Nucleus accumbens (tissue), 56 donors: ENCODE results near the gene HSD17B12.

Experiments used
- DNase-seq, 56 donors: peaks; one replicate each; lab custom pipeline; 2025; lab: John Stamatoyannopoulos, UW

Gene HSD17B12

DNA sequence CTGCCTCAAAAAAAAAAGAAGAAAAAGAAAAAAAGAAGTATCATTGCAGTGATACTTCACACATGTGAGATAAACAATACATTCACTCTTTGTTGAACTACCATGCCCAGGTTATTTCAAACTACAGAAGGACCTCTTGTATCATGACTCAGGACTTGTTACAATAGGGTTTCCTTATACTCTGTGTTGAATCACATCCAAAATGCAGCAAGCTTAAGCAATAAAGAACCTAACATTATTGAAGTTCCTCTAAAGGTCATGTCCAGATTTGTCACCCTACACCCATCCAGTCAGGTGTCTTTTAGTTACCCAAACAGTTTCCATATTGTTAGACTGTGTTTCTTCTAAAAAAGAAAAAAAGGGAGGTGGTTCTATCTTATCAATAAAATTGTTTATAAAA, 173.2 kb downstream of the HSD17B12 start:
- no peak for DNase-seq

DNA sequence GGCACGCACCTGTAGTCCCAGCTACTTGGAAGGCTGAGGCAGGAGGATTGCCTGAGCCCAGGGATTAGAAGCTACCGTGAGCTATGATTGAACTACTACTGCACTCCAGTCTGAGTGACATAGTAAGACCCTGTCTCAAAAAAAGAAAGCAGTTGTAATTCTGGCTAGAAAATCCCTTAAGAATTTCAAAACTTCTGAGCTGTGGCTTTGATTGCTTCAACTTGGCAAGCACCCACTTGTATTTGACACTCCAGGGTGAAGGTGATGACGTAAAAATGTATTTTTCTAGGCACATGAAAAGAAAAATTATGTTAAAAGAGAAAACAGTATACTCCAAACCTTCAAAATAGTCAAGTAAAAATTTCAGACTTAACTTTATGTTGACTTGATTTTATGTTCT, 176.5 kb downstream of the HSD17B12 start:
- no peak for DNase-seq

DNA sequence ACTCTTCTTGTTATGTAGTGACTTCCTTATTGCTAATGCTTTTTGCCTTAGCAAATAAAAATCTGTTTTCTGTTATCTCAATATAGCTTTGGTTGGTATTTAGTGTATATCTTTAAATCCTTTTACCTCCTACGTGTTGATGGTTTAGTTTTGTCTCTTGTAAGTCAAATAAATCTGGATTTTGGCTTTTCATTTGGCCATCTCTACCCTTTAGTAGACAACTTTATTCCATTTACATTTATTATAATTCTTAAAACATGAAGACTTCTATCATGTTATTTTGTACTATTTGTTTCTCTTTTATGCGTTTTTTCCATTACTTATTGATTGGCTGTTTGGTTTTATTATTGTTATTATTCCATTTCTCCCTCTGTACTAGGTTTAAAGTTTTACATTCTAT, 180.6 kb downstream of the HSD17B12 start:
- DNase-seq, result no peak

DNA sequence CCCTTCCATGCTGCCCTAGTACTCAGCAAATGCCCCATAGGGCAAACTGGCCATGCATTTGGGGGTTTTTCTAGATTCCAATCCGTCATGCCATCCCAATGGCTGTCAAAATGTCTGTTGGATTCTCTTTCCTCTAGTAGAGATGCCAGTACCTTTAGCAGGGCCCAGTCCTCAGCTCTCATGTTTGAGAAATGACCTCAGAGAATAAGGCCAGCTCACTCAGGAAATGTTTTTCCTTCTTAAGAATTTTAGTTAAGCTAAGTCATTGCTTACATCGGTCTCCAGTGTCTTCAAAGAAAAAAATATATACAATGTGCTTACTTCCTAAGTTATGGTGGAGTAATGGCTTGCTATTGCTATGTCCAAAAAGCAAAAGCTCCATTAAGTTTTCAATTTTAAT, 186.0 kb downstream of the HSD17B12 start:
- no peak for DNase-seq

DNA sequence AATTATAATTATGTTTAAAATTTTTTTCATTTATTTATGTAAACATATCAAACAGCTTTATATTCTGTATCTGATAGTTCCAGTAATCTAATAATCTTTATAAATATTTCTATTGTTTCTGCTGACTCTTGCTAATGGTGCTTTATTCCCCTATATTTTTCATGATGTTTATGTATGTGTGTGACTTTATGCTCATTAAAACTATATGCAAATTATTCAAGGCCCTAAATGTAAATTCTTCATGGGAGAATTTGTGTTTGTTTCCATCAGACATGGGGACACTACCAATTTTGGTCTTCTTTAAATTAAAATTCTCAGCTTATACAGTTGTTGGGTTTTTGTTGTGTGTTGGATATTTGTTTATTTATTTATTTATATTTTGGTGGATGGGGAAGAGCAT, 186.4 kb downstream of the HSD17B12 start:
- no peak for DNase-seq

DNA sequence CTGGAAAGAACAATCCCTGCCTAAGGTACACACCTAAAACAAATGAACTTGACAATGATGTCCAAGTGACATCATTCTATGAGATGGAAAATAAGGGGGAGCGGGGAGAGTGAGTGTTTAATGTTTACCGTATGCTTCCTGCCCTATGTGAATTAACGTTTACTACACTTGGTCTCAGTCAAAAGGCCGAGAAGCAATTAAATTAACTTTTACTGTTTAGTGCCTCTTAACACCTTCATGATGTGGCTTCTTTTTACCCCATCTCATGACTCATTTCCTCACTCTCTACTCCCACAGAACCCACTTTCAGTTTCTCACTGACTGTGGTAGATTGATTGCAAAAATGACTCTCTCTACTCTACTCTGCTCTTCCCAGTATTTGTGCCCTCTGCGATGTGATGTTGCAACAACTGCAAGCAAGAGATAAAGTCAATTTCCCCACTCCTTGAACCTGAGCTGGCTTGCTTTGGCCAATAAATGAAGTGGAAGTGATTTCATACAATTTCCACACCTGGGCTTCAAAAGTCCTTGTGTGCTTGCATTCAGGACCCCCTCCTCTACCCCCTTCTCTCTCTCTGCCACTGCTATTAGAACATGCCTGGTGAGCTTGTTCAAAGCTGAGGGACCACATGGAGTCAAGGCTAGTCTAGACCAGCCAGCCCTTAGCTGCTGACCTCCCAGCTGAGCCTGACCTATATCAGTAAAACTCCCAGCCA, 188.5 kb downstream of the HSD17B12 start:
- peak in 3 of 56 donors; percentile 1 to 22 (median 2) for DNase-seq

DNA sequence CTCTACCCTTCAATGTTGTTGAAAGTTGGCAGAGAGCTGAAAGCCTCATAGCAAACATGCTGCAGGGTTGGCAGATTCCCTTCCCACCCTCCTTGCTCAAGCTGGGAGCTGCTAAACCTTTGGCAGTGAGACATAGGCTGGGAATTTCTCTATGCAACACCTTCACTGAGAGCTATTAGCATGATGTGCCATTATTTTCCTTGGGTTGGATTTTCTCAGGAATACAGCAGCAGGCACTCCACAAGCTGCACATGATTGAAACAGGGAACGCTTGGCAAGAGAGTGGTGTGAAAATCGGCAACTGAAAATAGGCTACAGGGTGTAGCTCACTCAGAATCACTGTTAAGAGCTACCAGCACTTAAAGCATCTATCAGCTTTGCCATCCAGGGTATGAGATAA, 190.5 kb downstream of the HSD17B12 start:
- peak in 3 of 56 donors; percentile 9 to 12 (median 9) for DNase-seq

DNA sequence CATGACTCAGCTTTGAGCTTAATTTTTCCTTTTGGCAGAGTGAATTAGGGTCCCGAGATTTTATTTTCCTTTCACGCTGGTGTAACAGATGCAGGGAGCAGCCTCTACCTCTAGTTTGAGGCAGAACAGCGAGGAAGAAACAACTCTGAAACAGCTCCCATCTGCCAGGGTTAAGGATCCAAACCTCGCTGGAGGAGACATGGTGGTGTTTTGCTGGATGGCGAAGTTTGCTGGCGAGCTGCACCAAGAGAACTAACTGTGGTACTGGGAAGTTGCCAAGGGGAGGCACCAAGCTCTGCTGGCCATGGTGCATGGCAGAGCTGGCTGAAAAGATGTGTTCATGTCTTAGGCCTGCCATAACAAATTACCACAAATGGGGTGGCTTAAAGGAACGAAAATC, 192.5 kb downstream of the HSD17B12 start:
- DNase-seq, result no peak

DNA sequence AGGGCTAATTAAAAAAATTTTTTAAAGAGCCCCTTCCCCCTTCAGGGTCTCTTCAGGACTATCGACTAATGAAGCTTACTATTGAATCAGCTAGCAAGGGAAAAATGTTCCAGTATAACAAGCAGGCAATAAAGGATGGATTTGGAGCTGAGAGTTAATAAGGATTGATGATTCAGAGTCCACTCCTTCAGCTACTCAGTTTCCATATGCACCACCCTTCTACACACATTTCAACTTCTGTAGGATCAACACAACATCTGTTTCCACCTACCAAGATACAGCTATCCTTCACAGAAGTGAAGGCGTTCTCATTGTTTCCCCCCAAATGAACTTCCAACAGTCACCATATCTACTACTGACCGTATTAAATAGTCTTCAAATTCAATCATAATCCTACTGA, 193.5 kb downstream of the HSD17B12 start:
- no peak for DNase-seq

DNA sequence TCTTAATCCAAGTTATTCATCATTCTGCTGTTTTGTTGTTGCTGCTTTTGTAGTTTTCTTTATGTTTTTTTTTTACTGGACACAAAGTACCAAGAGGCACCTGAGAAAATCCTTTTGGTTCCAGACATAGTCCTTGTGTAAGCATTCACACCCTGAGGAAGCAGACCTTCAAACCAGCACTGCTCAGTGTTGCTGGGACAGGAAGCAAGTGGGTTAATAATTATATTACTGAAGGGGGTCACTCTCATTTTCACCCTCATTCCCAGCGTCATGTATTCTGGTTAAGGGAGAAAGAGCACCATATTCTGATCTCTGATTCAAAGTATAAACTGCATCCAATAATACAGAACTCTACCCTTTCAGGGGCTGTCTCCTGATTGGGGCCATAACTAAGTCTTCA, 194.2 kb downstream of the HSD17B12 start:
- no peak for DNase-seq

DNA sequence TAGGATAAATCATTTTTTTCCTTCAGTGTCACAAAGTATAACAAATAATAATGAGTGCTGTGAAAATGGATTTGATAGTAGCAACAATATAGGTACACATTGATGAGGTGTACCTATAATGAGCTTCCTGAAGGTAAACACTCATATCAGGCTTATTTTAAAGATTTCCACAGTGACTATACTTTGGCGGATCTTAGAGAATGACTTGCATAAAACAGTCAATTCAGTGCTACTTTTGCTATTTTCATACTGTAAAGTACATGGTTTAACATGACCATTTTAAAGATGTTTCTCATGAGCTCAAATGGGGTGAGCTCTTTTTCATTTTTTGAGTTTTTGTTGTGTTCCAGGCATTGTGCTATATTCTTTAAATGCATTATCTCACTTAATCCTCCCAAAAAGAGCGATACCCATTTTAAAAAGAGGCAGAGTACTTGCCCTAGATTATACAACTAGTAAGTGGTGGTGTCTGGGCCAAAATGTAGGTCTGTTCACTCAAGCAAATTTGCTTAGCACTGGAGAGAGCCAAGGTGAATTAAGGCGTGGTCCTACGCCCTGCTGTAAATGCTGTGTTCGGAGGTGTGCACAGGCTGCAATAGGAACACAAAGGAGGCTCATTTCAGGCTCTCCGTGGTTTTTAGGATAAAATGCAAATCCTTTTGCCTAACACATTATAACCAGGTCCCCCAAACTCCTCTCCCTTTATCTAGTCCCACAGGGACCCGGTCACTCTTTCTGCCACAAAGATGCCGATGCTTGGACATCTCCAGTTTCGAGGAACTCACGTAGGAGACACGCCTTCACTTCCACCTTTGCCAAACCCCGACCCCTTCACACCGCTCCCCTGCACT, 199.5 kb downstream of the HSD17B12 start:
- DNase-seq, result no peak

DNA sequence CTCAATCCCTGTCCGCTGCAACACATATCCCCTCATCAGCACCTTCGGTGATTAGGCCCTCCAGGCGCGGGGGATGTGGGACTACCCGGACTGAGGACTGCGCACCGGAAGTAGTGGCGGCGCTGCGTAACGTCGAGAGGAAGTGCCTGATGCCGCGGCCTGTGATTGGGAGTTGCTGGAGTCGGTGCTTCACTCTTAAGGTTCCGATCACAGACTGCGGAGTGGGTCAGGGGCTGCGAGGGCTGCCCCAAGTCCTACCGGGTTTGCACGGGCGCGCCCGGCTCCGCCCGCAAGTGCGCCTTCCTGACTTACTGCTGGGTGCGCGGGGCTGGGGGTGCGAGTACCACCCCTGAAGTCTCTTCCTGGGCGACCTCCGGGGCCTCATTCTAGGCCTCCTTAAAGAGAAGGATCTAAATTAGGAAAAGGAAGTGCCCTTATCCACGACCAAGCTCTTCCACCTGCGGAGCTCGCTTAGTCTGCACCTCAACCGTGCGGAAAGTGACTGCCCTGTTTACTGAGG, 200.2 kb downstream of the HSD17B12 start, which contains the start of gene ALKBH3:
TSS of gene ALKBH3 (plus strand) at position 192 of the 520 bp plus-strand sequence. CDS start 1,822 bp downstream, outside the sequence.
- DNase-seq, result peak; percentile 24 to 95 (median 86)

DNA sequence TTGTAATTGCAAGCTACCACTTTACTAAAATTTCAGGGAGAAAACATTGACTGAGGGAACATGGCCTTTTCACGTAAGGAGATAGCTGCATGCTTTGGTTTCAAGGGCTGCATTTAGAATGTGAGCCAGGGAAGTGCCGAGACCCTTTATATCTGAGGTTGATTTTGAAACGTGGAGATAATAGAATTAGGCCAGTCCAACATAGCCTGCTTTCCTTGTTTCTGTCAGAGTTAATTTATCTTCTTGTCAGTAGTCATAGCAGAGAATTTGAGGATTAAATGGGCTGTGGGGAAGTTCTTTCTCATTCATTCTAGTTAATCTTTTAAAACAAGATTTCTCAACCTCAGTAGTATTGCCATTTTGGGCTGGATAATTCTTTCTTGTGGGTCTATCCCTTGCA, 212.3 kb downstream of the HSD17B12 start:
- no peak for DNase-seq

DNA sequence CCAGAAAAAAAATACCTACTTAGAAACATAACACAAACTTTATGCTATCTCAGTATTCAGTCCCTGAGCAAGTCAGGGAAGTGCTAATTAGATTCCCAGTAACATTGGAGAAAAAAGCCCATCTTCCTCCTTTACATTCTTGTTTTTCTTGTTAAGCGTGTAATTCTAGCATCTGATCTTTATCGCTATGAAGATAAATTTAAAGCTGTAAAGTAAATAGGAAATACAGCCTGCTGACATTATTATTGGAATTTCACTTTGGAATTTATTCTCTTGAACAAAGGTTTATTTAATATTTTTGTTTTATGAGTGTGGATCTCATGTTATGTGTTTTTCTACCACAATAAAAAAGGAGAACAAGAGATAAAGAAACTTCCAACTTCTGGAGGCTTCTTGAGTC, 214.0 kb downstream of the HSD17B12 start:
- DNase-seq, result no peak

DNA sequence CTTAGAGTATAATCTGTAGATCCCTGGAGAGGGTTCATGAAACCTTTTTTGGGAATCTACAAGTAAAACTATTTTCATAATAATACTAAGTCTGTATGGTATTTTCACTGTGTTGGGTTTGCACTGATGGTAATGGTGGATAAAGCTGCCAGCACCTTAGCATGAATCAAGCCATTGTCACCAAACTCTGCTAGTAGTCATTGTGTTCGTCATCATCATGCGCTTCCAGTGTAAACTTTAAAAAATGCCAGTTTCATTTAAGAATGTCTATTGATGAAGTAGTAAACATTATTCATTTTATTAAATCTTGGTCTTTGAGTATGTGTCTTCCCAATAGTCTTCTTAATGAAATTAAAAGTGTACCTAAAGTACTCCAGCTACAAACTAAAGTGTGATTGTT, 215.1 kb downstream of the HSD17B12 start:
- DNase-seq, result peak in 3 of 56 donors; percentile 12 to 52 (median 19)

DNA sequence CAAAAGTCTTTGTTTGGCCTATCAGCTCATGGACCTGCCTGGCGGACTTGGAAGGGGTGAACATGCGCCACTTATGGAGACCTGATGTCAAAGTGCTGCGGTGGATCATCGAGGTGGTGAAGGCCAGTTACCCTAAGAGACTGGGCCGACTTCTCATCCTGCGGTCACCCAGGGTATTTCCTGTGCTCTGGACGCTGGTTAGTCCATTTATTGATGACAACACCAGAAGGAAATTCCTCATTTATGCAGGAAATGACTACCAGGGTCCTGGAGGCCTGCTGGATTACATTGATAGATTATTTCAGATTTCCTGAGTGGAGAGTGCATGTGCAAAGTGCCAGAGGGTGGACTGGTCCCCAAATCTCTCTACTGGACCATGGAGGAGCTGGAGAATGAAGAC, 218.0 kb downstream of the HSD17B12 start:
- no peak for DNase-seq

DNA sequence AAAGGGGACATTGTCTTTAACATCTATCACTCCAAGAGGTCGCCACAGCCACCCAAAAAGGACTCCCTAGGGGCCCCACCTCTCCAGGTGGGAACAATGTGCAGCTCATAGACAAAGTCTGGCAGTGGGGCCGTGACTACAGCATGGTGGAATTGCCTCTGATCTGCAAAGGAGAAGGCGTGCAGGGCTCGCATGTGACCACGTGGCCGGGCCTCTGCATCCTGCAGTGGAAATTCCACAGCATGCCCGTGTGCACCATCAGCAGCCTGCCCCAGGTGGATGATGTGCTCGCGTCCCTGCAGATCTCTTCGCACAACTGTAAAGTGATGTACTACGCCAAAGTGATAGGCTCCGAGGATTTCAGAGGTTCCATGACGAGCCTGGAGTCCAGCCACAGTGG, 218.6 kb downstream of the HSD17B12 start:
- no peak for DNase-seq

DNA sequence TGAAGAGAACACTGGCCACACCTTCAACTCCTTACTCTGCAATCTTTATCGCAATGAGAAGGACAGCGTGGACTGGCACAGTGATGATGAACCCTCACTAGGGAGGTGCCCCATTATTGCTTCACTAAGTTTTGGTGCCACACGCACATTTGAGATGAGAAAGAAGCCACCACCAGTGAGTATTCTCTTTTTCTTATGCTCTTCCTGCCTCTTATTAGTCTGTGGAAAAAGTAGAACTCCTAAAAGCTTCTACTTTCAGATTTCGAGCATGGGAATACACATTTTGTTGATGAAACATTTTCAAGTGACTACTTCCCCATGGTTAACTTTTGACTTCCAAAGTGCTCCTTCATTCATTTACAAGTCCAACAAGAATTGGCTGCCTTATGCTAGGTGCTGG, 221.0 kb downstream of the HSD17B12 start:
- DNase-seq, result no peak

DNA sequence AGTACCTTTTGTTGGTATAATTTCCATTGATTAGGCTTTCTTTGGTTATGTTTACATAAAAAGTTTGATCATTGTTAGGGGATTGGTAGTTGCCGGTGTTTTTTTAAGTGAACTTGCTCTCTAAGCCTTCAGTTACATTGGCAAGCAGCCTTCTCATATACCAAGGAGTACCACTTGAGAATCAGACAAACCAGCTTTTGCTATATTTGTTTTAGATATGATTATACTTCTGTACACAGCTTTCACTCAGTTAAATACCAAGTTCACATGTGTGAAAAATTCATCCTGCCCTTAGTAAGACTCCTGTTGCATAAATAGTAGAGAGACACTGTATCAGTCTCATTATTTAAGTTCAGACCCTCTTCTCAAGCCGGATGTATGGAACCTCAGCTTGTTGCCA, 222.5 kb downstream of the HSD17B12 start:
- no peak for DNase-seq

DNA sequence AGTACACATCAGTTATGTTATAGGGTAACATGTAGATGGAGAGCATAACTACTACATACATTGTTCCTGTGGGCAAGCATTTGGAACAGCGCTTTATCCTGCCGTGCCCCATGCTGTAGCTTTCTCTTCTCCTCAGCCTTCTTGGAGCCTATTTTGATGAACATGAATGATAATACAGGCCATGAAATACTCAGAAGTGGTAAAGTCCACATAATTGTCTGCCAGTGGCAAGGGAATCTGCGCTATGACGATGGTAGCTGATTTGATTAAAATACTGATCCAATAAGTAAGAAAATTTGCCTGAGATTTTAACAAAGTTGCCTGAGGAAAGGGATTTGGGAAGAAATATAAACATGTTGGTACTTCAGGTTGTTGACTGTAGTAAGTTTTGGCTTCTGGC, 223.4 kb downstream of the HSD17B12 start:
- no peak for DNase-seq

DNA sequence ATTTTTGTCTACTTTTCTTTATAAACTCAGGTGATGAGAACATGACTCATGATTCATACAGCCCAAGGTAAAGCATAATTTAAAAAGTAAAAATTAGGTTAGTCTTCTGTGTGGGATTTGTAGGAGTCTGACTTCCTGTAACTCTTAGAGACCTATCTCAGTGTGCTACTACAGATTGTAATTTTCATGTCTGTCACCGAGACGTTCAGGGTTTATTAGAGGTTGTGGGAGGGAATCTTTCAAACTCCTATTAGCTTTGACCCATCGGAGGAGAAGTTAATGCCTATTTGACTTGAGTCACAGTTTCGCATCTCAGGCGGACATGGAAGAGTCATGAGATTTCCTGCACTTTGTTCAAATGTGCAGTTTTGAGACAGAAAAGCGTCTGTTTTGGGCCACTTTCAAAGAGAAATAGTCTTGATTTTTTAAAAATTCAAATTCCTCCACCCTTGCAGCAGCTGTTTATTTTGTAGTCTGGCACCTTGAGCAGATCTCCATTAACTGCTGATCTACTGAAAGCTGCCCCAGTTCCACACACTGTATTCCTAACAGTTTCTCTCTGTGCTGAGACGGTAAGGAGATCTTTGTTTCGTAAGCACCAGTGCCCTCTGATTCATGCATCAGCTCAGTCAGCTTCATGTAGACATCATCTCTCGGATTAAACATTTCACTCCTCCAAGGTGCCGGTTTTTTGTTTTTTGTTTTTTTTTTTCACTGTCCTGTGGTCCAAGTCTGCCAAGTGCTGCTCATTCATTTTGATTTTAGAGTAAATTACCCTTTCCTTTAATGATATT, 224.4 kb downstream of the HSD17B12 start:
- DNase-seq, result peak in 10 of 56 donors; percentile 6 to 58 (median 25)
